NB4 (cell line): ENCODE data around the gene ZBTB49.
A peak's percentile ranks its signal among the peaks of the same experiment; 100 is the strongest.

Experiments
- DNase-seq: peaks from one replicate; pipeline ENCODE4 v3.0.0; 2010; ENCODE audit warnings: low read depth
- H3K4me3 ChIP-seq: one replicate; pipeline ENCODE4 v1.5.1; 2011; ENCODE audit warnings: mild to moderate bottlenecking, low read depth, low read length, moderate library complexity
- CTCF ChIP-seq: IDR thresholded peaks from one replicate; pipeline ENCODE4 v1.5.1; 2012; ENCODE audit warnings: low read depth, low read length
- MYC ChIP-seq: IDR thresholded peaks from 2 replicates; pipeline ENCODE4 v1.6.1; 2011; ENCODE audit warnings: low read depth, low read length
- POLR2A ChIP-seq: IDR thresholded peaks from 2 replicates; pipeline ENCODE4 v1.6.1; 2011; ENCODE audit warnings: mild to moderate bottlenecking; ENCODE audit not compliant: insufficient read length; ENCODE audit errors: extremely low read depth
- TF ChIP-seq, protein P1 (sequence below): IDR thresholded peaks from 2 replicates; pipeline ENCODE4 v1.6.1; 2011; ENCODE audit warnings: low read depth, low read length

ZBTB49 gene

DNA sequence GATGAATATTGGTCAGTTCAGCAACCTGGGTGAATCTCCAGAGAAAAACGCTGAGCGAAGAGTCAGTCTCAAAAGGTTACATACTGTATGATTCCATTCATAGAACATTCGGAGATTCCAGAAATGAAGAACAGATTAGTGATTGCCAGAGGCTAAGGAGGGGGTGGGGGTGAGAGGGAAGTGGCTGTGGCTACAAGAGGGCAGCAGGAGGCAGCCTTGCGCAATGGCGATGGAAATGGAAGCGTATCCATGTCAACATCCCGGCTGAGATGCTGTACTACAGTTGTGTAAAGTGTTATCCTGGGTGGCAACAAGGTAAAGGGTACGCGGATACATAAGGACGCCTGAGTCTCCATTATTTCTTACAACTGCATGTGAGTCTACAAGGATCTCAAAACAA lies 18.1 kb upstream of the ZBTB49 start:
- no peak overlapping the region for H3K4me3 ChIP-seq
- TF ChIP-seq MYC: no peak
- TF ChIP-seq POLR2A: no peak
- no peak for TF ChIP-seq CTCF
- TF ChIP-seq, protein P1, sequence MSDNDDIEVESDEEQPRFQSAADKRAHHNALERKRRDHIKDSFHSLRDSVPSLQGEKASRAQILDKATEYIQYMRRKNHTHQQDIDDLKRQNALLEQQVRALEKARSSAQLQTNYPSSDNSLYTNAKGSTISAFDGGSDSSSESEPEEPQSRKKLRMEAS: no peak
- peak; percentile 35 for DNase-seq

DNA sequence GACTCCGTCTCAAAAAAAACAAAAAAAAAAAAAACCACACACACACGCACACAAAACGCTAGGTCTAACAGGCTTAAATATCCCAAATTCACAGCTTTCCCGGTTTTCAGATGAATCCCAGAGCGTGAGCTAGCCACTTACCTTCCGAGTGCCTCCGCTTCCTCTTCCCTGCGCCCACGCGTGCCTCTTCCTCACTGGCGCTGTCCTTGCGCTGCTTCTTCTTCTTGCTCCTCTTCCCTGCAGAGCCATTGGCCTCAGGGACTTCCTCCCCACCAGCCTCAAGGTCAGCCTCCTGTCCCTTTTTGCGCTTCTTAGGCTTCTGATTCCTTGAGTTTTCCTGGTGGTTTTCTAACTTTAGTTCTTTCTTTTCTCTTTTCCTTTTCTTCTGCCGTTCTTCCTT lies 15.8 kb upstream of the ZBTB49 start:
- H3K4me3 ChIP-seq: no peak overlapping the region
- no peak for DNase-seq
- TF ChIP-seq CTCF: no peak
- no peak for TF ChIP-seq POLR2A
- TF ChIP-seq MYC: no peak
- TF ChIP-seq, protein P1: no peak

DNA sequence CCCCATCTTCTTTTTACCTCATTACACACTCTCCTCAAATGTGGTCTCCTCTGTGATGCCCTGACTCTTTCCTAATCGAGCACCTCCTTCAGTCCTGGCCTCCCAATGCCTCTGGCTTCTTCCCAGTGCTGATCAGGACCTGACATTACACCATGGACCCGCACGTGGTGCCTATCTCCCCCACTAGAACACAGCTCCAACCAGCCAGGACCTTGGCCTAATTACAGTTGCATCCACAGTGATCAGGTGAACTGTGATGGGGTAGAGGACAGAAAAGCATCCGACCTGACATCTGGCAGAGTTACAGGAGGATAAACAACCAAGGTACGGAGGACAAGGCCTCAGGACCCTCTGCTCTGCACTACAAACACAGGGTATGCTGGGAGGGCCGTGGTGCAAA lies 12.5 kb upstream of the ZBTB49 start:
- DNase-seq: no peak
- TF ChIP-seq MYC: no peak
- TF ChIP-seq CTCF: no peak
- TF ChIP-seq, protein P1: no peak
- no peak for TF ChIP-seq POLR2A
- H3K4me3 ChIP-seq: no peak overlapping the region

DNA sequence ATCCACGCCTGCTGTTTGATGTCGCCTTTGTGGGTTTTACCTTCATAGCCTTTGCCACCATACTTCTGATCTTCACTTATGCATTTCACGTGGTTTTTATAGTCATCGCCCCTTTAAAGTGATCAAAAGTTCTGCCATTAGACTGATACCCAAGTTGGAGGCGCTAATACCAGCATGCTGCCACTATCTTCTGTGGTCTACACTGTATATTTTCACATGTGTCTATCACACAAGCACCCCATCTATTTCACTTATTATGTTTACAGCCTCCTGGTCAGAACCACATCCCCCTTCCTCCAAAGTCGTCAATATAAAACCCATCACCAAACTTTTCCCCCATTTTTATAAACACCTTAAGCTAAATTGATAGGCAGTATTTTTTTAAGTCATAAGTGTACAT lies 8.3 kb upstream of the ZBTB49 start:
- no peak for TF ChIP-seq MYC
- TF ChIP-seq, protein P1: no peak
- no peak for TF ChIP-seq POLR2A
- no peak for TF ChIP-seq CTCF
- H3K4me3 ChIP-seq: no peak overlapping the region
- no peak for DNase-seq

- DNase-seq: no peak
- TF ChIP-seq CTCF: no peak
- TF ChIP-seq MYC: no peak
- TF ChIP-seq, protein P1: no peak
- no peak for TF ChIP-seq POLR2A
- no peak overlapping the region for H3K4me3 ChIP-seq
Observed at GRCh38 chr4:4284827-4285618, 5.0 kb upstream of the ZBTB49 start.
